MV-4-11 (cell line): ENCODE data around the gene ZSWIM8.

ENCODE experiments used
- DNase-seq: peaks from one replicate; lab custom pipeline; 2025; lab: John Stamatoyannopoulos, UW

The ZSWIM8 gene

GRCh38 chr10:73843261-73843660, 57.9 kb downstream of the ZSWIM8 start:
- peak; percentile 52 for DNase-seq

DNA sequence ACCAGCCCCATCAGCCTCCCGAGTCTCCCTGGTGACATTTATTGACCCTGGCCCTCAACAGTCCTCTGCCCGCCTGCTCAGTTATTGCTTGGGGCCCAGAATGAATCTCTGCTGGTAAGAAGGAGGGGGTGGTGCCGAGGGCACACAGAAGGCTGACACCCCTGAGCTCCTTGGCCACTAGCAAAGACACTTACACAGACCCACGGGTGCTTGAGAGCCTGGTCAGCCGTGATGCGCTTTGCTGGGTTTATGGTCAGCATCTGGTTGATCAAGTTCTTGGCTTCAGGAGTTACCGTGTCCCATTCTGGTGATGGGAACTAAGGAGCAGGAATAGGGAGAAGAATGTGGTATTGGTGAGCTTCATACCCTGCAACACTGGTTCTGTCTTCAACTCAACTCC, 61.6 kb downstream of the ZSWIM8 start:
- no peak for DNase-seq

DNA sequence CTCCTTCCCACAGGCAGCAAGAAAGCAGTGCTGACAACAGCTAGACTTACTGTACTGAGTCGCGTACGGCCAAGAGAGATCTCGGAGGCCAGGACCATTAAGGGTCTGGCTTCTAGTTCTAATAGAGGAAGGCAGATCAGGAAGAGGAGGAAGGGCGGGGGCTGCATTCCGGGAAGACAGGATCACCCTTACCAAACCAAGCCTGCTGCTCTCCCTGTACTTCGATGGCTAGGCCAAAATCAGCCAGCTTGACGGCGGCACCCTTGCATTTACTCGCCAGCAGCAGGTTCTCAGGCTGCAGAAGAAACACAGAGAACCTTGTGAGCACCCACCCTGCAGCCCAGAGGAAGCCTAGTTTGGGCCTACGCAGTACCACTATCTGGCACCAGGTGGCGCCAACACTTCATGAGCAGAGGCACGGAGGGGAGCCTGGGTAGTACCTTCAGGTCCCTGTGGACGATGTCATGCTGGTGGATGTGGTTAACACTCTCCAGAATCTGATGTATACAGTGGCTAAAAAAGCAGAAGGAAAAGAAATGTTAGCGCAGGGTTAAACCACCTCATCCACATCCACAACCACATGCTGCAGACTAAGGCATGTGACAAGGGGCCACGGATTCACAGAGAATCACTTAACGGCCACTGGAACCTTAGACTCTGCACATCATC, 63.5 kb downstream of the ZSWIM8 start:
- peak; percentile 99 for DNase-seq

- no peak for DNase-seq
These were observed 64.8 kb downstream of the ZSWIM8 start for GRCh38 chr10:73850211-73850610.

GRCh38 chr10:73850863-73851461, 65.6 kb downstream of the ZSWIM8 start:
- DNase-seq = no peak
